ENCODE results near the gene PCK1.

PCK1 gene

GRCh38 chr20:57581202-57582028 is 20.5 kb downstream of the PCK1 start:
- no peak for TF ChIP-seq CTCF (IDR thresholded peaks at IDR 0.05; ENCODE audit: low read depth, low read length, missing control alignments)

GRCh38 chr20:57582029-57582378 is 21.1 kb downstream of the PCK1 start:
- DNase-seq (ENCODE audit: extremely low read depth, low read depth), result no peak
- TF ChIP-seq CTCF (IDR thresholded peaks at IDR 0.05; ENCODE audit: low read depth, low read length, missing control alignments), result no peak
- no peak overlapping the region for H3K4me3 ChIP-seq (replicated peaks; ENCODE audit: low read depth, low read length)

More at GRCh38 chr20:57581202-57582028, 20.5 kb downstream of the PCK1 start:
- no peak for DNase-seq (ENCODE audit: extremely low read depth, low read depth)
- H3K4me3 ChIP-seq (replicated peaks; ENCODE audit: low read depth, low read length), result no peak overlapping the region

- no peak for DNase-seq (ENCODE audit: extremely low read depth, low read depth)
- H3K4me3 ChIP-seq (replicated peaks; ENCODE audit: low read depth, low read length), result no peak overlapping the region
- TF ChIP-seq CTCF (IDR thresholded peaks at IDR 0.05; ENCODE audit: low read depth, low read length, missing control alignments), result peak; percentile 52
Observed at GRCh38 chr20:57582432-57583288, 21.8 kb downstream of the PCK1 start.

GRCh38 chr20:57583289-57584257 is 22.7 kb downstream of the PCK1 start:
- no peak for DNase-seq (ENCODE audit: extremely low read depth, low read depth)
- H3K4me3 ChIP-seq (replicated peaks; ENCODE audit: low read depth, low read length), result no peak overlapping the region
- no peak for TF ChIP-seq CTCF (IDR thresholded peaks at IDR 0.05; ENCODE audit: low read depth, low read length, missing control alignments)

- TF ChIP-seq CTCF (IDR thresholded peaks at IDR 0.05; ENCODE audit: low read depth, low read length, missing control alignments), result no peak
- H3K4me3 ChIP-seq (replicated peaks; ENCODE audit: low read depth, low read length), result no peak overlapping the region
- no peak for DNase-seq (ENCODE audit: extremely low read depth, low read depth)
Observed at GRCh38 chr20:57584768-57585461, 24.0 kb downstream of the PCK1 start.

Measured in HFF-Myc (cell line).